Vagina (tissue), 2 donors: ENCODE data around the gene ADGRL2. TPM values are rescaled to one million over a fixed set of nuclear protein-coding genes. Genes with fewer than 3 reads are reported as not detected.

ENCODE experiments used
- DNase-seq, 2 donors: peaks; one replicate each; pipeline ENCODE4 v3.0.0-alpha.2; 2017; ENCODE audit errors: extremely low spot score in 2 of 2
- H3K27ac ChIP-seq: fragments of 200-600 bp; sonication (generic); one replicate; pipeline ENCODE4 v1.5.1; 2019
- H3K27me3 ChIP-seq: fragments of 200-600 bp; sonication (generic); one replicate; pipeline ENCODE4 v1.5.1; 2019
- H3K36me3 ChIP-seq, 2 donors: fragments of 200-600 bp; sonication (generic); one replicate each; pipeline ENCODE4 v1.5.1; 2017 to 2019
- H3K4me1 ChIP-seq: fragments of 200-600 bp; sonication (generic); one replicate; pipeline ENCODE4 v1.5.1; 2019
- H3K4me3 ChIP-seq, 2 donors: fragments of 200-600 bp; sonication (generic); 1 replicate in 1 of 2; 2 replicates in 1 of 2; pipeline ENCODE4 v1.5.1; 2016 to 2019
- H3K9me3 ChIP-seq: fragments of 200-600 bp; sonication (generic); one replicate; pipeline ENCODE4 v1.5.1; 2019
- POLR2A ChIP-seq, 2 donors: fragments of 450-650 bp; IDR thresholded peaks; one replicate each; pipeline ENCODE4 v1.6.1; 2017; ENCODE audit warnings: antibody characterized with exemption in 2 of 2, mild to moderate bottlenecking in 2 of 2, moderate library complexity in 2 of 2
- POLR2AphosphoS5 ChIP-seq, 2 donors: sonication (generic); formaldehyde crosslinking; IDR thresholded peaks; one replicate each; pipeline ENCODE4 v1.9.0; 2017; ENCODE audit warnings: antibody characterized with exemption in 2 of 2, mild to moderate bottlenecking in 2 of 2, low read depth in 1 of 2; ENCODE audit not compliant: insufficient read depth in 1 of 2
- intact Hi-C: fragments of 100-400 bp; cut with DNase I; formaldehyde crosslinking; loops from one replicate; pipeline ENCODE4 v1.15.1; 2023
- total RNA-seq: library from RNA; depleted of rRNA; stranded (reverse); fragments of >200 nt; gene quantifications from one replicate; pipeline ENCODE4 v1.2.3, GENCODE V29; 2016
- TF ChIP-seq, protein P1 (sequence below), 3 experiments: fragments of 450-650 bp in 2 of 3; fragments of 200-600 bp in 1 of 3; sonication (generic) in 1 of 3; IDR thresholded peaks; one replicate each; pipeline ENCODE4 v1.5.1; 2017 to 2019; ENCODE audit warnings: antibody characterized with exemption in 3 of 3, mild to moderate bottlenecking in 2 of 3, moderate library complexity in 2 of 3

ADGRL2 gene
- total RNA-seq, 1 donor from 2014 or later = 68.0 TPM

DNA sequence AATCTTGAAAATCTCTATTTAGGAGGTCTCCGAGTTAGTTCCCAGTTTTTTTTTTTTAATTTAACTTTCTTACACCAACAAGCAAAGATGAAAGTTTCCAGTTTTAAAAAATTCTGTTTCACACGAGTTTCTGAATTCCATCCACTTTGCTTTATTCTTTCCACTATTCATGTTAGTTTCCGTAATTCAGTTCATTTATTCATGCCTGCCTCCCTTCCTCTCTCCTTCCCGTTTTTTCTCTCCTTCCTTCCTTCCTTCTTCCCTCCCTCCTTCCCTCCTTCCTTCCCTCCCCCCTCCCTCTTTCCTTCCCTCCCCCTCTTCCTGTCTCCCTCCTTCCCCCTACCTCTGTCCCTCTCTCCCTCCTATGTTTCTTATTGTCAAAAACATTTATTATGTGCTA, 22.3 kb downstream of the ADGRL2 start:
- H3K4me3 ChIP-seq = no peak overlapping the region
- no peaks in the 10 kb centered on the region for H3K9me3 ChIP-seq
- no peak overlapping the region for H3K27ac ChIP-seq
- intact Hi-C loops = no loop called here
- H3K27me3 ChIP-seq = no peaks in the 10 kb centered on the region
- H3K4me1 ChIP-seq = no peaks in the 10 kb centered on the region
- TF ChIP-seq POLR2AphosphoS5 (IDR thresholded peaks at IDR 0.05; ENCODE audit: insufficient read depth in 1 of 2, low read depth in 1 of 2) (no peak), POLR2A (IDR thresholded peaks at IDR 0.05) (no peak)
- TF ChIP-seq, protein P1, sequence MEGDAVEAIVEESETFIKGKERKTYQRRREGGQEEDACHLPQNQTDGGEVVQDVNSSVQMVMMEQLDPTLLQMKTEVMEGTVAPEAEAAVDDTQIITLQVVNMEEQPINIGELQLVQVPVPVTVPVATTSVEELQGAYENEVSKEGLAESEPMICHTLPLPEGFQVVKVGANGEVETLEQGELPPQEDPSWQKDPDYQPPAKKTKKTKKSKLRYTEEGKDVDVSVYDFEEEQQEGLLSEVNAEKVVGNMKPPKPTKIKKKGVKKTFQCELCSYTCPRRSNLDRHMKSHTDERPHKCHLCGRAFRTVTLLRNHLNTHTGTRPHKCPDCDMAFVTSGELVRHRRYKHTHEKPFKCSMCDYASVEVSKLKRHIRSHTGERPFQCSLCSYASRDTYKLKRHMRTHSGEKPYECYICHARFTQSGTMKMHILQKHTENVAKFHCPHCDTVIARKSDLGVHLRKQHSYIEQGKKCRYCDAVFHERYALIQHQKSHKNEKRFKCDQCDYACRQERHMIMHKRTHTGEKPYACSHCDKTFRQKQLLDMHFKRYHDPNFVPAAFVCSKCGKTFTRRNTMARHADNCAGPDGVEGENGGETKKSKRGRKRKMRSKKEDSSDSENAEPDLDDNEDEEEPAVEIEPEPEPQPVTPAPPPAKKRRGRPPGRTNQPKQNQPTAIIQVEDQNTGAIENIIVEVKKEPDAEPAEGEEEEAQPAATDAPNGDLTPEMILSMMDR (IDR thresholded peaks at IDR 0.05) = no peak
- H3K36me3 ChIP-seq = no peaks in the 10 kb centered on the region
- no peak for DNase-seq

DNA sequence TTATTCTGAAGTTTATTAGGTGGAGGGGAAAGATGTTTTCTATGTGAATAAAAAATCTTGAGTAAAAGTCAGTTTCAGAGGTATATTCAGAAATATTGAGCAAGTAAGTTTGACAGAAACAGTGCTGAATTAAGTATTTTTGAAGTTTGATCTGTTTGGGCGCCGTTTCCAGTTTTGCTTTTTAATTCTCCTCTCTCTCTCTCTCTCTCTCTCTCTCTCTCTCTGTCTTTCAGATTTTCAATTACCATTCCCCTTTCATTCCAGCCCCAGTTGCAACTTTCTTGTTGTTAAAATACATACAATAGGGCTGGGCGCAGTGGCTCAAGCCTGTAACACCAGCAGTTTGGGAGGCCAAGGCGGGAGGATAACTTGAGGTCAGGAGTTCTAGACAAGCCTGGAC, 24.0 kb downstream of the ADGRL2 start:
- Histone ChIP-seq H3K36me3 (no peaks in the 10 kb centered on the region), H3K4me3 (no peak overlapping the region), H3K27ac (no peak overlapping the region), H3K27me3 (no peaks in the 10 kb centered on the region), H3K4me1 (no peaks in the 10 kb centered on the region), H3K9me3 (no peaks in the 10 kb centered on the region)
- no peak for TF ChIP-seq POLR2AphosphoS5 (IDR thresholded peaks at IDR 0.05; ENCODE audit: insufficient read depth in 1 of 2, low read depth in 1 of 2)
- no peak for TF ChIP-seq POLR2A (IDR thresholded peaks at IDR 0.05)
- TF ChIP-seq, protein P1 (IDR thresholded peaks at IDR 0.05) = no peak
- intact Hi-C loops = no loop called here
- no peak for DNase-seq

DNA sequence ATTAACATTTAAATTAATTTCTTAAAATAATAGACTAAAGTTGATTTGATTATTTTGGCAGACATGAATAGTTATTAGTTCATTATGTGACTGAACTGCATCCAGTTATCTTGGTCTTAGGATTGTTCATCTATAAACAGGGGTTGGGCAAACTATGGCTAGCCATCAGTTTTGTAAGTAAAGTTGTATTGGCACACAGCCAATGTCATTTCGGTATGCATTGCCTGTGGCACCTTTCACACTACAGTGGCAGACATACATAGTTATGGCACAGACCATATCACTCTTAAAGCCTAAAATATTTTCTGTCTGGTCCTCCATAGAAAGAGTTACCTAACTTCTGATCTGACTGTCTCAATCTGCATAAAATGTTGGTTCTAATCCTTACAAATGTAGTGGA, 27.2 kb downstream of the ADGRL2 start:
- Histone ChIP-seq H3K36me3 (no peaks in the 10 kb centered on the region), H3K27me3 (no peaks in the 10 kb centered on the region), H3K4me1 (no peaks in the 10 kb centered on the region), H3K27ac (no peak overlapping the region), H3K4me3 (no peak overlapping the region), H3K9me3 (no peaks in the 10 kb centered on the region)
- TF ChIP-seq, protein P1 (IDR thresholded peaks at IDR 0.05) = no peak
- TF ChIP-seq POLR2AphosphoS5 (IDR thresholded peaks at IDR 0.05; ENCODE audit: insufficient read depth in 1 of 2, low read depth in 1 of 2) (no peak), POLR2A (IDR thresholded peaks at IDR 0.05) (no peak)
- intact Hi-C loops = no loop called here
- DNase-seq = no peak

DNA sequence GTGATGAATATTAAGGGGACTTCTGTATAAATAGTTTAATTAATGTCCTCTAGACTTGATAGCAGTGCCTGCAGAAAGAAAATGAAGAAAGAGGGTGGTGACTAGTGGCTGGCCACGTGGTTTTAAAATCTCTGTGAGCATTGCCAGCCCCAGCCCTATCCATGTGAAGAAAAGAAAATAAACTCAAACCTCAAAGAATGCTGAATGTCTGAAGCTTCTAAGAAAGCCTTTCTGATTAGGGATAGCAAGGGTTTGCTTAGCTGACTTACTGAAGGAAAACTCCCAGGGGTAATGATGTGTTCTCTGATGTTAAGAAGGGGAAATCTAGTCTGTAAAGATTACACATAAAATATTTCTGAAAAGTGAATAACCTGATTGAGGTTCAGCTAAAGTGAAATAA, 31.8 kb downstream of the ADGRL2 start:
- Histone ChIP-seq H3K4me3 (no peak overlapping the region), H3K36me3 (no peaks in the 10 kb centered on the region), H3K9me3 (no peaks in the 10 kb centered on the region), H3K27me3 (no peaks in the 10 kb centered on the region), H3K27ac (no peak overlapping the region), H3K4me1 (peaks cover 34% of the 10 kb centered on the region)
- no peak for TF ChIP-seq POLR2AphosphoS5 (IDR thresholded peaks at IDR 0.05; ENCODE audit: insufficient read depth in 1 of 2, low read depth in 1 of 2)
- TF ChIP-seq, protein P1 (IDR thresholded peaks at IDR 0.05) = no peak
- no peak for TF ChIP-seq POLR2A (IDR thresholded peaks at IDR 0.05)
- intact Hi-C loops = no loop called here
- DNase-seq = no peak

DNA sequence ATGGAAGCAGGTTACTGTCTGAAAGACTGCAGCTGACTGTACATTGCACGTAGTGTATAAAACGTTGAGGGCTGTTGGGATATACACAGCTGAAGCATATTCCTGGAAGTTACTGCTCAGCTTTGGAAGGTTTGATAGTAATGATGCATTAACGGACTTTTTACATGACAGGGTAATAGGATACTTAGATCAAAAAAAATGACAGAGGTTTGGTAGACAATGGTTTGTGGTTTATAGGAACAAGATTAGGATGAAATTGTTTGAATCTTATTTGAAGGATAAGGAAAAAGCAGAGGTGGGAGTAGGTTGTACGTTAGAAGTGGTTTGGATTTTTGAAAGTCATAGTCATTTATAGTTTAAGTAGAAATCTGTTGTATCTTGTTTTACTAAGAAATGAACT, 33.0 kb downstream of the ADGRL2 start:
- no peak for DNase-seq
- no peaks in the 10 kb centered on the region for H3K9me3 ChIP-seq
- H3K4me3 ChIP-seq = no peak overlapping the region
- no peaks in the 10 kb centered on the region for H3K36me3 ChIP-seq
- intact Hi-C loops = no loop called here
- no peak overlapping the region for H3K27ac ChIP-seq
- no peaks in the 10 kb centered on the region for H3K27me3 ChIP-seq
- peaks cover 34% of the 10 kb centered on the region for H3K4me1 ChIP-seq
- TF ChIP-seq, protein P1 (IDR thresholded peaks at IDR 0.05) = no peak
- TF ChIP-seq POLR2AphosphoS5 (IDR thresholded peaks at IDR 0.05; ENCODE audit: insufficient read depth in 1 of 2, low read depth in 1 of 2) (no peak), POLR2A (IDR thresholded peaks at IDR 0.05) (no peak)
